H9 (cell line): ENCODE data around the gene FASTK. TPM values are rescaled to one million over a fixed set of nuclear protein-coding genes. Genes with fewer than 3 reads are reported as not detected.
A peak's percentile ranks its signal among the peaks of the same experiment; 100 is the strongest.

ENCODE experiments used
- DNase-seq: peaks from one replicate; pipeline ENCODE4 v3.0.0-alpha.2; 2017
- H2AFZ ChIP-seq: one replicate; pipeline ENCODE4 v1.6.1; 2013; ENCODE audit warnings: mild to moderate bottlenecking, low read length, control low read depth, moderate library complexity
- H2AK5ac ChIP-seq: 2 replicates; pipeline ENCODE4 v1.6.1; 2013; ENCODE audit warnings: low read length, control low read depth, mixed read lengths; ENCODE audit not compliant: insufficient read length
- H2BK120ac ChIP-seq: one replicate; pipeline ENCODE4 v1.6.1; 2013; ENCODE audit warnings: low read depth, mild to moderate bottlenecking, low read length, control low read depth, inconsistent platforms; ENCODE audit not compliant: poor library complexity, severe bottlenecking
- H2BK12ac ChIP-seq: 2 replicates; pipeline ENCODE4 v1.6.1; 2013; ENCODE audit warnings: low read length, control low read depth, mixed read lengths, low read depth; ENCODE audit not compliant: insufficient read length
- H2BK15ac ChIP-seq: 2 replicates; pipeline ENCODE4 v1.6.1; 2013; ENCODE audit warnings: low read depth, low read length, control low read depth
- H2BK20ac ChIP-seq: one replicate; pipeline ENCODE4 v1.6.1; 2013; ENCODE audit warnings: low read depth, mild to moderate bottlenecking, low read length, control low read depth, inconsistent platforms; ENCODE audit not compliant: poor library complexity, severe bottlenecking
- H2BK5ac ChIP-seq: 2 replicates; pipeline ENCODE4 v1.6.1; 2013; ENCODE audit warnings: low read length, control low read depth, mixed read lengths; ENCODE audit not compliant: insufficient read length
- H3K14ac ChIP-seq: 2 replicates; pipeline ENCODE4 v1.6.1; 2013; ENCODE audit warnings: low read length, control low read depth; ENCODE audit not compliant: insufficient read depth
- H3K18ac ChIP-seq: 2 replicates; pipeline ENCODE4 v1.6.1; 2013; ENCODE audit warnings: low read depth, mild to moderate bottlenecking, mixed read lengths, low read length, control low read depth; ENCODE audit not compliant: insufficient read length
- H3K23ac ChIP-seq: 2 replicates; pipeline ENCODE4 v1.6.1; 2013; ENCODE audit warnings: low read length, control low read depth, mixed read lengths, low read depth; ENCODE audit not compliant: insufficient read length
- H3K23me2 ChIP-seq: 2 replicates; pipeline ENCODE4 v1.6.1; 2013; ENCODE audit warnings: low read depth, mild to moderate bottlenecking, mixed read lengths, low read length, control low read depth; ENCODE audit not compliant: insufficient read length, poor library complexity, severe bottlenecking
- H3K27ac ChIP-seq: 2 replicates; pipeline ENCODE4 v1.5.1; 2013; ENCODE audit warnings: low read length, control low read depth, mixed read lengths, low read depth; ENCODE audit not compliant: insufficient read length
- H3K27me3 ChIP-seq: 2 replicates; pipeline ENCODE4 v1.6.1; 2013; ENCODE audit warnings: low read length, control low read depth, inconsistent platforms; ENCODE audit not compliant: insufficient read depth
- H3K4ac ChIP-seq: 2 replicates; pipeline ENCODE4 v1.6.1; 2013; ENCODE audit warnings: low read depth, mild to moderate bottlenecking, control low read depth, inconsistent platforms, low read length, moderate library complexity
- H3K4me1 ChIP-seq: 2 replicates; pipeline ENCODE4 v1.6.1; 2013; ENCODE audit warnings: low read length, control low read depth, inconsistent platforms; ENCODE audit not compliant: insufficient read depth
- H3K4me2 ChIP-seq: 2 replicates; pipeline ENCODE4 v1.6.1; 2013; ENCODE audit warnings: low read length, control low read depth, mixed read lengths; ENCODE audit not compliant: insufficient read length, insufficient read depth
- H3K56ac ChIP-seq: 2 replicates; pipeline ENCODE4 v1.6.1; 2013; ENCODE audit warnings: low read depth, mild to moderate bottlenecking, mixed read lengths, low read length, control low read depth; ENCODE audit not compliant: insufficient read length
- H3K79me1 ChIP-seq: 2 replicates; pipeline ENCODE4 v1.6.1; 2013; ENCODE audit warnings: low read depth, mild to moderate bottlenecking, moderate library complexity, low read length, control low read depth, inconsistent platforms; ENCODE audit not compliant: insufficient read depth, poor library complexity, severe bottlenecking
- H3K79me2 ChIP-seq: 2 replicates; pipeline ENCODE4 v1.6.1; 2013; ENCODE audit warnings: low read length, control low read depth, inconsistent platforms; ENCODE audit not compliant: insufficient read depth
- H3K9ac ChIP-seq: 2 replicates; pipeline ENCODE4 v1.6.1; 2013; ENCODE audit warnings: low read length, control low read depth, mixed read lengths; ENCODE audit not compliant: insufficient read length; ENCODE audit errors: extremely low read depth
- H3K9me3 ChIP-seq: one replicate; pipeline ENCODE4 v1.6.1; 2013; ENCODE audit warnings: low read depth, low read length, inconsistent platforms; ENCODE audit not compliant: control insufficient read depth
- H3T11ph ChIP-seq: one replicate; pipeline ENCODE4 v1.6.1; 2013; ENCODE audit warnings: mild to moderate bottlenecking, low read length, control low read depth, inconsistent platforms
- H4K20me1 ChIP-seq: one replicate; pipeline ENCODE4 v1.6.1; 2013; ENCODE audit not compliant: control insufficient read depth, insufficient read length, insufficient read depth
- H4K5ac ChIP-seq: 2 replicates; pipeline ENCODE4 v1.6.1; 2013; ENCODE audit warnings: low read depth, mild to moderate bottlenecking, mixed read lengths, low read length, control low read depth; ENCODE audit not compliant: insufficient read length
- H4K8ac ChIP-seq: replicated peaks from 2 replicates; pipeline ENCODE4 v1.6.1; 2013; ENCODE audit warnings: low read length, control low read depth, mixed read lengths, low read depth; ENCODE audit not compliant: insufficient read length
- H4K91ac ChIP-seq: 2 replicates; pipeline ENCODE4 v1.6.1; 2013; ENCODE audit warnings: low read depth, mild to moderate bottlenecking, moderate library complexity, mixed read lengths, low read length, control low read depth; ENCODE audit not compliant: insufficient read length
- H3K27ac Mint-ChIP-seq, 3 experiments: 2 replicates in 2 of 3; 3 replicates in 1 of 3; pipeline ENCODE4 v1.8.0; 2020 to 2021; ENCODE audit warnings: mixed read lengths in 3 of 3, mild to moderate bottlenecking in 1 of 3, moderate library complexity in 1 of 3
- H3K27me3 Mint-ChIP-seq: 2 replicates; pipeline ENCODE4 v1.8.0; 2021; ENCODE audit warnings: low read depth, mild to moderate bottlenecking, moderate library complexity, mixed read lengths
- H3K36me3 Mint-ChIP-seq, 3 experiments: 2 replicates in 2 of 3; 3 replicates in 1 of 3; pipeline ENCODE4 v1.8.0; 2020 to 2021; ENCODE audit warnings: low read depth in 3 of 3, mixed read lengths in 3 of 3; ENCODE audit not compliant: insufficient read depth in 1 of 3
- H3K4me1 Mint-ChIP-seq, 2 experiments: 2 replicates each; pipeline ENCODE4 v1.8.0; 2020; ENCODE audit warnings: mixed read lengths in 2 of 2
- H3K4me3 Mint-ChIP-seq, 2 experiments: 2 replicates in 1 of 2; 3 replicates in 1 of 2; pipeline ENCODE4 v1.8.0; 2020 to 2021; ENCODE audit warnings: mild to moderate bottlenecking in 2 of 2, mixed read lengths in 2 of 2, moderate library complexity in 1 of 2
- H3K9me3 Mint-ChIP-seq, 2 experiments: 2 replicates in 1 of 2; 3 replicates in 1 of 2; pipeline ENCODE4 v1.8.0; 2020; ENCODE audit warnings: mild to moderate bottlenecking in 2 of 2, mixed read lengths in 2 of 2, moderate library complexity in 1 of 2
- CTCF ChIP-seq: fragments of 200-600 bp; sonication (generic); conservative IDR thresholded peaks from 3 replicates; pipeline ENCODE4 v1.8.0; 2021; ENCODE audit warnings: antibody characterized with exemption, mild to moderate bottlenecking
- WGBS: extraction: QIAGEN DNeasy Blood & Tissue Kit; methylation state at CpG from one replicate; pipeline ENCODE4 v1.1.7; 2013; ENCODE audit warnings: missing lambda C conversion rate, low lambda C conversion rate, mixed read lengths; ENCODE audit not compliant: insufficient read length; ENCODE audit errors: extremely low coverage; 5-methylcytosine and 5-hydroxymethylcytosine counted together
- total RNA-seq: library from RNA; stranded (reverse); gene quantifications from 2 replicates; pipeline ENCODE4 v1.2.1, GENCODE V29; 2021

Gene FASTK
- total RNA-seq, 1 experiment from 2014 or later: 57.8 TPM

- H2AK5ac ChIP-seq: no peak overlapping the region
- H3K4ac ChIP-seq: no peak overlapping the region
- no peak for DNase-seq
- Mint-ChIP-seq H3K9me3 (no peaks in the 10 kb centered on the region; a peak in 1 of 5 replicates), H3K4me3 (peak overlapping the region; percentile 84 to 93), H3K27ac (peak overlapping the region in 1 of 3 experiments; percentile 82; a peak in 1 of 7 replicates), H3K36me3 (peaks cover 0 to 18% (median 3%) of the 10 kb centered on the region in 3 experiments; a peak in 5 of 7 replicates), H3K27me3 (peaks cover 15% of the 10 kb centered on the region), H3K4me1 (peaks cover 39 to 40% of the 10 kb centered on the region in 2 experiments)
- no peaks in the 10 kb centered on the region for H4K20me1 ChIP-seq
- no peak overlapping the region for H3K23ac ChIP-seq
- peaks cover 4% of the 10 kb centered on the region for H3K79me1 ChIP-seq
- no peak overlapping the region for H2BK20ac ChIP-seq
- H3K27me3 ChIP-seq: no peaks in the 10 kb centered on the region; the same call in 1 of the 2 replicates
- no peak overlapping the region for H3K18ac ChIP-seq
- no peak overlapping the region for H4K5ac ChIP-seq
- H3K23me2 ChIP-seq: peaks cover 17% of the 10 kb centered on the region
- no peak overlapping the region for H3T11ph ChIP-seq
- H3K27ac ChIP-seq: no peak overlapping the region
- H2BK5ac ChIP-seq: no peak overlapping the region
- H4K91ac ChIP-seq: no peak overlapping the region
- no peak overlapping the region for H4K8ac ChIP-seq
- H3K4me1 ChIP-seq: peaks cover 2% of the 10 kb centered on the region; the same call in 1 of the 2 replicates
- no peak overlapping the region for H3K56ac ChIP-seq
- no peak overlapping the region; the same call in 1 of the 2 replicates for H3K14ac ChIP-seq
- peak overlapping the region; percentile 3 for H3K9ac ChIP-seq
- no CpG with 5 or more reads among the region's 16 CpGs for WGBS
- H2BK120ac ChIP-seq: no peak overlapping the region
- TF ChIP-seq CTCF: no peak
- no peak overlapping the region for H2BK15ac ChIP-seq
- no peak overlapping the region for H2AFZ ChIP-seq
- no peak overlapping the region for H2BK12ac ChIP-seq
- H3K79me2 ChIP-seq: peaks cover 13% of the 10 kb centered on the region; the same call in 1 of the 2 replicates
- no peaks in the 10 kb centered on the region for H3K9me3 ChIP-seq
- H3K4me2 ChIP-seq: peak overlapping the region; percentile 47
Measured at GRCh38 chr7:151088019-151088855, 7.6 kb upstream of the FASTK start.
